Stimulated activated CD4-positive, alpha-beta T cell treated with anti-CD3 and anti-CD28 coated beads, Interleukin-15, amount 100 ng/mL, for 48 hours (primary cell): Measurements from ENCODE around the gene TUBAL3.

Source experiments
- DNase-seq, 2 donors: peaks; one replicate each; pipeline ENCODE4 v3.0.0-alpha.2; 2020; ENCODE audit warnings: low read depth in 2 of 2

Gene TUBAL3

DNA sequence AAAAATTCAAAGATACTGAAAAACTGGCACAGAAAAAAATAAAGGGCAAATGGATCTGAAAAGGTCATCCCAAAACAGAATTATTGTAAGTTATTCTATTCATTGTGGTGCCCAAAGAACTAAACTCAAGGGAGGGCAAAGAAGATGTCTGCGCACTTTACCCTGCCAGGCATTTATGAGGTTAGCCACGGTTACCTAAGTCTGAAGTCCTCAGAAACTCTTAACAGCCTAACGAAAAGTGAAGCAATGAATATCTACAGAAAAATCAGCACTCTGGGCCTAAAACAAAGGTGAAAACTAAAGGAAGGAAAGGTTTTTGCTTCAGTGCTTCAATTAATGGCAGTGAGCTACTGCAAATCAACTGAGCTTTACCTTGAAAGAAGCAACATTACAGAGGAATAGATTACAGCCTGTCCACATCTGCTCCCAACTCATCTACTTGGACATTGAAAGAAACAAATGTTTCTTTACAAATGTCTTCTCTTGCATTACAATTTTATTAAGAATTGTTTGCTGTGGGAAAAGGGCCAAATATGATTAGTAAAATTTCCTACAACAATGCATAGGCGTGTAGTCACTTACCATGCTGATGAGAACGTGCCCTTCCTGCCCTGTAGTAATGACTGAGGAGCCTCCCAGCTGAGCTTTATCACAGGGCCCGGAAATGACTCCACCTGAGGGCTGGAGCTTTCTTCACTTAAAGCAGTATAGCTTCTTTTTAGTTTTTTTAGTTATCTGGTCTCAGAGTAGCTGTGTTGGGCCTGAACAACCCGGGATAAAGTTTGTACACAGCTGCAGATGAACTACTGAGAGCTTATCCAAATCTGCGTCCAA is at the start of gene TUBAL3:
TSS of gene TUBAL3 (minus strand) at position 621 of the 834 bp plus-strand sequence. CDS start at position 585, 36 bp downstream.
- no peak for DNase-seq

DNA sequence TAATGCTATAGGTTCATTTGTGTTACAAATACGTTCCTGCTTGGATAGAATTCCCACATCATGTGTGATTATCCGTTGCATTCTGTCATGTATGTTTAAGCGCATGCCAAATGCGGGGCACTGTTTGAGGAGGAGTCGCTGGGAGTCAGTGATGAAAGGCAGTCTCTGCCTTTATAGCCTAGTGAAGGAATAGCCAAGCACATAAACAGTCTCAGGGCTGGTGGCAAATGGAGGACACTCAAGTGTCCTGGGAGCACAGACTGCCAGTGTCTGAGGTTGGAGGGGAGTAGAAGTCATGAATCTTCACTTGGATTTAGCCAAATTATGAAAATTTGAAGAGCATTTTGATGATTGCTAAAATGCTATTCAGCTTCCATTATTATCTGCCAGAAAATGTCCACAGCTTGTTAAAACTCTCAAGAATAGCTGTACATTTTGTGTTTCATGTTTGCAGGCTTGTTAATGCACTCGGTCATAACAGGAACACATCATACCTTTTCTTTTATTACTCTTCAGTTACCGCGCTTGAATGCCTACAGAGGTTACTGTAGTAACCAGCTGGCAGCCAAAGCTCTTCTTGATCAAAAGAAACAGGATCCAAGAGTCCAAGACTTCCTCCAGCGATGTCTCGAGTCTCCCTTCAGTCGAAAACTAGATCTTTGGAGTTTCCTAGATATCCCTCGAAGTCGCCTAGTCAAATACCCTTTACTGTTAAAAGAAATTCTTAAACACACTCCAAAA is 49.3 kb upstream of the TUBAL3 start:
- no peak for DNase-seq

DNA sequence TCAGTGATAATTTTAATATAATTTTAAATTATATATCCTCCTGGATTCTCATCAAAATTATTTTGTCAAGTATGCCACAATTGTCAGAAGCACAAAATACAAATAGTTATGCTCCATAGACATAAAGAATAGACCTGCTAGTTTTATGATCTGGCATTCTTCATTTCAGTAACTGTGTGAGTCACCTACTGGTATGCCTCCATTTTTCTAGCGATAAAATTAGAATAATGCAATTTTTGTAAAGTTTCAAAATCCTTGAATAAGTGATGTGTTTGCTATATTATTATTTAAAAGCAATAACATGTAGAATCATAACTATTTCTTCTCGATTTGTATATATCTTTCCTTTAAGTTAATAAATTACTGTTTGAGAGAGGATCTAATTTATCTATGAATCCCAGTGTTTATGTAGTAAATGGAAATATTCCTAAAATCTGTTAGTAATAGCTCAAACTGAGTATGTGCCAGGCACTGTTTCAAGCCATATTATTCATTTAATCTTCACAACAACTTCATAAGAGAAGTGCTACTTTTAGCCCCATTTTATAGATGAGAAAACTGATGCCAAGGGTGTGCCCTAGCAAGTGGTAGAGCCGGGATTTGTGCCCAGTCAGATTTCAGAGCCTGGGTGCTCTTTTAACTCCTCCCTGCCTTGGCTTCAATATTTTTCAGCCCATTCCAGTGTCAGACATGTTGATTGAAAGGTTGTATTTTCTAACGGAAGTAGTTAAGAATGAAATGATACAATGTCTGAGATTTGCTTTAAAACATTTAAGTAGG is 46.2 kb upstream of the TUBAL3 start:
- no peak for DNase-seq

DNA sequence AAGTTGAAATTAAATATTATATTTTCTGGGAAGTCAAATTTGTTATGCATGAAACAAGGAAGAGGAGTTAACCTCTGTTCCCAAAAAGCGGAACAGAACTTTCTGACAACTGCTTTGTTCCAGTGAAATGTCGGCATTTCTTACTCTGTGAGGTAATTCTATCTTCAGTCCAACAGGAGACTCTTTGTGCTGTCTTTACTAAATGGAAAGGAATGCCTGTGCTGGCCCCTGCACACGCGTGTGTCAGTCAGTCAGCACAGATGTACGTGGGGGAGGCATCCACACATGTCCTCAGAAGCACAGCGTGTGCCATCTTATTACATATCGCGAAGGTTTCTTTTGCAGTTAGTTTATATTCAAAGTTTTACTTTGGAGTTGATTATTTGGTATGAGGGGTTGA is 45.2 kb upstream of the TUBAL3 start:
- no peak for DNase-seq

DNA sequence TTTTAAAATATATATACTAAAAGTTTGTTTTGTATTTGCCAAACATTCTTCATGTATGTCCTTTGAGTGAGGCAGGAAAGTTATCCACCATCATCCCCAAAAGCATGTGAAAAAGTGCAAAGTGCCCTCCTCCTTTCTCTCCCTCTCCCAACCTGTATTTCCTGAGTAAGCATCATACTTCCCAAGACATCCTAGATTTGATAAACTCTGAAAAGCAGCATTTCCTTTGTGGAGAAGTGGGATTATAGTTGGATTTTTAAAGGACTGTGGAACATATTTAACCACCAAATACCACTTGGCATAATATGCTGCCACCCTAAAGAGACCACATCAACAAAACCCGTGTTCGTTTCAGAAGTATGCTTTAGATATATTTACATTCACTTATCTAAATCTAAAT is 44.6 kb upstream of the TUBAL3 start:
- DNase-seq = no peak

DNA sequence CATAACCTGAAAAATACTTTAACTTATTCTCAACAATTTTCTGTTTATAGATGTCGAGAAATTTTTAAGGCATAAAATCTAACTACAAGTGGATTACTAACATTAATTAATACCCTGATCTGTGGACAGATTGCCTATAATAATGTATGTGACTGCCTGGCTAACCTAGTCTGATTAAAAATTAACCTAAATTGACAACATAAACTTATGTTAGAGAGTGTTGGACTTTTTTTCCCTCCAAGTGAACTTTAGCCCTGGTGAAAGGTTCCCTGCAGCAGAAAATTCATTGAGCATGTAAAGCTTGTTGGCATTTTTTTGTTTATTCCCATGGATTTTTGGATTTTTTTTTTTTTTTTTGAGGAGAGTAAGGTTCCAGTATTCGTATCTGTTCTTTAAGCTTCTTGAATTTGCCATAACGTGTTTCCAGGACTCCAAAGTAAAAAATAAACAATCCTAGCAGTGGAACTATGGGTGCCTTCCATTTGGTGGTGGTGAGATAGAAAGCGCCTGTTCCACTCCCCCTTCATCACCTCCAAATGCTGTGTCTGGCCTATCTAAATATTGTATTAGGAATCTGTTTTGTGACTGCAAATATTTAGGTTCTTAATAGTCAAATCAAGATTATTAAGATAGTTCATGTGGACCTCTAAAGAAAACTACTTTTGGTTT is 43.8 kb upstream of the TUBAL3 start:
- no peak for DNase-seq

DNA sequence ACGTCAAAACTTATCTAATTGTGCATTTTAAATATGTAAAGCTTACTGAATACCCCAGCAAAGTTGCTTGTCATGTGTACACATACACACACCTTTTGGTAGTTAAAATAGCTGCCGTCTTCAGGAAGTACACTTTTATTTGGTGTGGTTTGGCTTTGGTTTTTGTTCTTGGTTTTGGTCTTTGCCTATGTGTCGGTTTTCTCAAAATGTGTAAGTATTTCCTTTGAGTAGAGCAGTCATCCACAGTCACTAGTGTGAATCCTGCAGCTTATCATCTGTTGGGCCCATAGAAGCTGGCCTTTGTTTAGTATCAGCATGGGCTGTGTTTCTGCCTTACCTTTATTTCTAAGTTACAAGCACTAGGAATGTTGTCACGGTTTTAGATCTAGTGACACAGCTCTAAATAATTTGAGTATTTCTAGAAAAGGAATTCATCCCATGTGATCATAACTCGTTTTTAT is 43.0 kb upstream of the TUBAL3 start:
- DNase-seq = peak in 1 of 2 donors; percentile 9

DNA sequence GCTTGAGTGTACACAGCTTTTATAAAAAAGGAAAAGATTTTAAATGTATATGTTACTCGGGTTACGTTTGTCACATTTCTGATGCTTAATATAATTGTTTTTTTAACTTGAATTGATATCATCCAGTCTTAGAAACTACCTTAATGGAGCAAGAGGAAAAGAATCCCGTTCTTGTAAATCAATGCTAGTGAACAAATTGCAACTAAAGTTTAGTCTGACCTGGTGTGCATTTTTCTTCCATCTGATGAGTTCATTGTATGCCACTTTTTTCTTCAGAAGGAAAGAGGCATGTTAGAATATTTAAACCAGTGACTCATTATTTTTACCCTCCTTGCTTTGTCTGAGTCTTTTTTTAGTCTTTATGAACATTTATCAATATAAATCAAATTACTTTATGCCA is 42.4 kb upstream of the TUBAL3 start:
- no peak for DNase-seq

DNA sequence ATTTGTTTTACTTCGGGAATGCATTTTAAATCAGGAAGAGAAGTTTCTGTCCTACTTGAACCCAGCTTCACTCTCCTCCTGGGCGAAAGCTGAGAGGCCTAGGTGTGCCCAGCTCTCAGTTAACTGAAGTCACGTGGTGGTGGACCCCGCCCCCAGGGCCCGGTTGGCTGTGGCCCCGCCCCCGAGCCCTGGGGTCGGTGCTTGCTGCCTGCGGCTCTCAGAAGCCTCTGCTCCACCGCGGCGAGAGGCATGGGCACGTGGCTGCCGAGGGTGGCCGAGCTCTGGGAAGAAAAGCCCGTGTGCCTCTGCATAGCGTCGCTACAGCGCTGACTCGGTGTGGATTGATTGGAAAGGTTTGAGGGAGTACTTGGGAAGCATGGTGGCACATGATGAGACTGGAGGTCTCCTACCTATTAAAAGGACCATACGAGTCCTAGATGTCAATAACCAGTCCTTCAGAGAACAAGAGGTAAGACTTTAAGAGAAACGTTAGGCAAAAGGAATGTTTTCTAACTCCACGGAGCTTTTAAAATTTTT is 41.8 kb upstream of the TUBAL3 start:
- DNase-seq = peak; percentile 61 to 73

DNA sequence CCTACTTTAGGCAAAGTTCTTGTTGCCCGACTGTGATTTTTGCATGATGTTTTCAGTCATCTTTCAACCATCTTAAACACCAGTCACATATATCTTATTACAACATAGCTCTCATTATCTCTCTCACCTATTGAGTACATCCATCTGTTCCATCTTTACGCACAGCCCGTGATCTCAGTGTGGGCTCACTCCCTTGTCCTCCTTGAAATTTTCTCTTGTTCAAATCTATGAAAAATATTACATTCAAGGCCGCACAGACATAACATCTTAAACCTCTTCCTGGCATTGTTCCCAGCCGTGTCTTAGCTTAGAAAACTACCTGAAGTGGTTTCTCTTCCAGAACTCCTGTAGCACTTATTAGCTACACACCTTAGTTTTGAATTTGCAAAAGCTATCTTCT is 40.4 kb upstream of the TUBAL3 start:
- DNase-seq = no peak

DNA sequence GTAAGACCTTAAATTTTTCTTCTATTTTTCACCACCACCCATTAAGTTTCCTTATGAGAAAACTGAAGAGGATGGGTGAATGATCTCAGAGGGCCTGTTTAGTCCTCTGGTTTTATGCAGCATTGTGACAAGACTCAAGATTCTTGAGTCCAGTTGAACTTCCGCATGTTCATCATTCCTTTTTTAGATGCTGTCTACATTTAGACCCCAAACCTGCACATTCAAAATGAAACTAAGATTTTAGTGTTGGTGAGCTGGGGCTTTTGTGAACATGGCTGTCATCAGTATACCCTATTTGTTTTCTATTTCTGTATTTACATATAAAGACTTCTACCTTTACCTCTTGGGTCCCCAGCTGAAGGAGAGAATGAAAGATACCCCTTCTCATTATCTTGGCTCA is 38.8 kb upstream of the TUBAL3 start:
- DNase-seq = no peak

DNA sequence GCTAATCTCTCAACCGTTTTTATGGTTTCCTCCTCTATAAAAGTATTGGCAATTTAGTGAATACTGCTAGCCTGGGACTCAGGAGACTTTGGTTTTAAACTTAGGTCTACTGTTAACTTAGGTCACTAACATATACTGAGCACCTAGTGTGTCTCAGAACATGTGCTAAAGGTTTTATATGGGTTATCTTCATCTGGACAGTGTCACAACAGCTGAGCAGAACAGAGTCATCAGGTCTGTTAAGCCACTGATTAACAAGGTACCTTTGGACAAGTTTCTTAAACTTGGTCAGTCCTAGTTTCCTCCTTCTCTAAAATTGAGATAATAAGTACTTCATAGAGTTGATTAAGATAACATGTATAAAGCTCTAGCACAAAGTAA is 38.4 kb upstream of the TUBAL3 start:
- no peak for DNase-seq

DNA sequence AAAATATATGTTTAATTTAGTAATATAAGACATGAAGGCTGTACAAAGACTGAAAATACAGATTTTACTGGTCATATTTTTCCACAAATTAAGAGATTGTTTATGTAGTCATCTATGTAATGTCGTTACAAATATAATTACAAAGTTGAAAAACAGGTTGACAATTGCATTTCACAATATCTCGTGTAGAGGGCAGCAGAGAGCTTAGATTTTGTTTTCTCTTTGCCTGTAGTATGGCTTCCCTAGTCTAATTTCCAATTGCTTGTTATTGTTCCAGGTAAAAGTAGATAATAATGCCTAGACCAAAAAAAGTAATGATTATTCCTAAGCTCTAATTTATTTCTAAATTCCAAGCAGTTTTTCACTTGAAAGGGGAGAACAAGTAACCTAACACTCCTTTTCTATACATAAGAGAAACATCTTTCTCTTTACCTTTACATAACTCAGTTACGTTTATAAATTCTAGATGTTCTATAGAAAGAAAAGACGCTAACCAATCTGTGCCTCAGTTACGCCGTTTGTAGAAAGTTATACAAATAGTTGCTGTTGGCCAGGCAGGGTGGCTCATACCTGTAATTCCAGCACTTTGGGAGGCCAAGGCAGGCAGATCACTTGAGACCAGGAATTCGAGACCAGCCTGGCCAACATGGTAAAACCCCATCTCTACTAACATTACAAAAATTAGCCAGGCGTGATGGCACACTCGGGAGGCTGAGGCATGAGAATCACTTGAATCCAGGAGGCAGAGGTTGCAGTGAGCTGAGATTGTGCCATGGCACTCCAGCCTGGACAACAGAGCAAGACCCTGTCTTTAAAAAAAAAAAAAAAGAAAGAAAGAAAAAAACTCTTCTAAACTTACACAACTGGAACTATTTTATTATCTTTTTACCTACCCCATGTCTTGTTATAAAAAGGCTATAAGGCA is 37.7 kb upstream of the TUBAL3 start:
- DNase-seq = peak in 1 of 2 donors; percentile 14

DNA sequence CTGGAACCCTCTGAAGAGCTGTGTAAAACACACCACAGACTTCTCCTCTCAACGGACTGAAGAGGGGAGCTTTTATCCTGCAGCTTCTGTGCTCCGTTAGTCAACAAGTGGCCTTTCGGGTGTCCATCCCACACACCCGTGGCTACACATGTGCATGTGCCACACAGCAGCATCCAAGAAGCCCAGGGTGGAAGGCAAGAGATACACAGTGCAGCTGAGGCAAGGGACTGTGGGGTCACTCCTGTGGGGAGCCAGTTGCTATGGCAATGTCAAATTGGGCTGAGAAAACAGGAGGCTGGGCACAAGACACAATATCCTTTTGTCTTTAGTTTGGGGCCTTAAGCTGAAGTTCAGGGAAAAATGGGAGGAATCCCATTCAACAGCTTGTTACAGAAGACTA is 36.5 kb upstream of the TUBAL3 start:
- no peak for DNase-seq

DNA sequence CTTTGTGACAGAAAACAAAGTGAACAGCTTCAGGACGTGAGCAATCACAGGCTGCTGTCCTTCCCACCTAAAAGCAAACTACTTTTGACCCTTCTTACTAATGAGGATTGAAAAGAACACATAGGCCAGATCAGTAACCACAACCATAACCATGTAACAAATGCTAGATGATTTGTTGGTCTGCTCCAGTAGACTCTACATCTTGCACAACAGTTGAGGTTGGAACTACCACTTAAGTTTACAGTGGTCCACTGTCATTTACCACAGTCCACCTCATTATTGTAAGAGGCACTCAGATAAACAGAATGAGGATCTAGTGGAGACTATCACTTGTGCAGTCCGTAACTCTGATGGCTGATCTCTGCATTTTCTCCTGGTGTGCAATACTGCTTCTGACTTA is 35.6 kb upstream of the TUBAL3 start:
- no peak for DNase-seq

DNA sequence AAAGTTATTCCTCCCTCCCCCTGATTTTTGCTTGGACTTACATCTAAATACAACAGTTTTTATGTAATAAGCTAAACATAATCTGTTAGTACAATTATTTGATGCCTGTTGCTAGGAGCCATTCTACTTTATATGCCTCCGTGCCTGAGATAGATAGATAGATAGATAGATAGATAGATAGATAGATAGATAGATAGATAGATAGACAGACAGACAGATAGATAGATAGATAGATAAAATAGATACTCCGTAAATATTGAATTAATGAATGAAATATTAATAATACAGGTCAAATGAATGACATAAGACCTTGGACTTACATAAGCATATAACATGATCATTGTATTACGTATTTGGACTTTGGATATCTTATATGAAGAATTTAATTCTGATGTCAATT is 30.7 kb upstream of the TUBAL3 start:
- no peak for DNase-seq

DNA sequence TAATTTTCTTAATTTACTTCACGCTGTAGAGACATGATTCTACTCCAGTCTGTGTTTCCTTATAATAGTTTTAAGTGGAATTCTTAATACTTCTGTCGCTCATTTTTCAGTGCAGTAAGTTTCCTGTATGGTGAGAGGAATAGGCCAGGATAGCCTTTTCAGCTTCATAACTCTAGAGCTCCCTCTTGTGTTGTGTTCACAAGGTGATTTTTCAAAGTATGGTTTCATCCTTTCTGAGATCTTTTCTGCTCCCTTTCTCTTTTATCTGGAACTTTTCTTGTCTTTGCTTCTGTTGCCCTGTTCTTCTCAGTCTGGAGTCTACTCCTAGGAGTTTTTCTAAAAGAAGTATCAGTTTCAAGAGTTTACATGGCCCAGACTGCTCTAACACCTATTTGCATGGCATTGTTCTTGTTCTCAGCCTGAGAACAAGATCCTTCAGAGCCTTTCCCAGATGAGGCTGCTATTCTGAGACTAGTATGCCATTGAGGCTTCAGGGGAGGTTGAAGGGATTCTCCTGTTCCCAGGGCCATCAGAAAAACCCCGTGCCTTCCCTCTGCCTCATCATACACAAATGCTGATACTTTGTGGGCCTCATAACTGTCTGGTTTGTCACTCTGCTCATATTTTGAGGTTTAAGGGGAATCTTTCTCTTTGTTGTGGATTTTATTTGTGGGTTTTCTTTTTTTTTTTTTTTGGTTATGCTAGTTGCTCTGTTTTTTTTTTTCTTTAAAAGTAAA is 29.6 kb upstream of the TUBAL3 start:
- DNase-seq = no peak

DNA sequence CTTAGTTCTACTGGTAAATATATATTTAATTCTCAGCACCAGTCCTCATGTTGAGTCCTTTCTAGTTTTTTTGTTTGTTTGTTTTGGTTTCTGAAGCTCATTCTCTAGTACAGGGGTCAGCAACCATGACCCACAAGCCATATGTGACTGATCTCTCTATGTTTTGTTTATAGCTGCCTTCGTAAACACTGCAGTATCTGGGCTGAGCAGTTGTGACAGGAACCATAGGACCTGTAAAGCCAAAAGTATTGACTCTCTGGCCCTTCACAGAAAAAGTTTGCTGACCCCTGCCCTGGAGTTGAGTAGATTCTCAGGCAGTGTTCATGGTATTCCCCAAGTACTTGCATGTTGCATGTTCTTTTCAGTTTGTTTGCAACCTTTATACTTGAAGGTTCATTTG is 28.6 kb upstream of the TUBAL3 start:
- DNase-seq = no peak

DNA sequence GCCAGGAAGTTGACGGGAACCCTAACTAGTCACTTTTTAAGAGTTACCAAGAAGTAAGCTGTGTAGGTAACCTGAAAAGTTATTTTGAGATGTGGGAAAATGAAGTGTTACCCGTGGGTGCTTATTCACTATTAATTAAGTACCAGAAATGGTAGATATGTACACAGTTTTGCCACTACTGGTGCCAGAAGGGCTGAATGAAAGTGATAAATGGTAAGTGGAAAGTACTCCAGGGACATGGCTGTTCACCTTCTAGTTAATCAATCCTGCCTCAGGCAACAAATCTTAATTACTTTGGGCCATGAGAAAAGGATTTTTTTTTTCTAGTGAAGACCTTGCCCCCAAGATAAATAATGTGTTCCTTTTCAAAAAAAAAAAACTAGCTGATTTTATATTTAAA is 23.5 kb upstream of the TUBAL3 start:
- DNase-seq = no peak

DNA sequence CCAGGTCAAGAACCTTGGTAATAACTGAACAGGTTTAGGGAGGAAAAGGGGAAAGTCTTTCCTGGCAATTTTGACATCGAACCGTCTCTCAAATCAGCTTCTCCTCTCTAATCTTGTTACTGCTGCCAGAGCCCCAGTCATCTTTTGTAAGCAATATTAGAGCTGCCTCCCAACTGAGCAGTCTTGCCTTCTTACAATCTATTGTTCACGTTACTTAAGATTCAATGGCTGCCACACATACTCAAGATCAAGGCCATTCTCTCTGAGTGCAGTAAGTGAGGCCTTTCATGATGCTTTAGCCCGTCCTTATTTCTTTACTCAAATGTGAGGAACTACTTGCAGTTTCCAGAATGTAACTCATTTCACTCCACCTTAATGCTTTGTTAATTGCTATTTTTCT is 20.1 kb upstream of the TUBAL3 start:
- DNase-seq = no peak
